HG03175 (cell line): Measurements from ENCODE around the gene PRPSAP2.
"Not testable (repeated sequence)": the region's sequence is repeated elsewhere in the genome, so short reads cannot be mapped to it uniquely, and the experiment has no call there.

Experiments
- ATAC-seq: cut with Tn5 transposase; IDR thresholded peaks from one replicate; pipeline ENCODE4 v1.9.1; 2021; ENCODE audit warnings: mild to moderate bottlenecking, moderate library complexity; ENCODE audit not compliant: unreplicated experiment

PRPSAP2 gene

GRCh38 chr17:18937981-18938691 is 80.2 kb downstream of the PRPSAP2 start:
- no peak for ATAC-seq

GRCh38 chr17:18938692-18939023 is 80.7 kb downstream of the PRPSAP2 start:
- ATAC-seq = no peak

- no peak for ATAC-seq
Measured at GRCh38 chr17:18944646-18945045, 86.7 kb downstream of the PRPSAP2 start.

DNA sequence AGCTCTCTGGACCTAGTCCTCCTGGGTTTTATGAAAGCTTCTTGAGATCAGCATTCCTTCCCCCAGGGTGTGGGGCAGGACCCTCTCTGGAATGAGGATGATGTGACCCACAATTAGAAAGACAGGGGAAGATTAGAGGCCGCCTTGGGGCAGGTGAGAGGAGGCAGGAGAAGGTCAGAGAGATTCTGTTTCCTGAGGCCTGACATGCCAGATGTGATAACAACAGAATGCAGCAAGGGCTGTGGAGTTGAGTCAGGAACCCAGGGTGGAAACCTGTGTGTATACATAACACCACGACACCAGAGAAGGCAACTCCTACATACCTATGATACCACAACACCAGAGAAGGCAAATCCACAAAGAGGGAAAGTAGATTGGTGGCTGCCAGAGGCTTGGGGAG is 88.6 kb downstream of the PRPSAP2 start:
- no peak for ATAC-seq

GRCh38 chr17:18947866-18948265 is 89.9 kb downstream of the PRPSAP2 start:
- ATAC-seq = no peak

- ATAC-seq = no peak
Measured at GRCh38 chr17:18948476-18949006, 90.6 kb downstream of the PRPSAP2 start.

- no peak for ATAC-seq
Measured at GRCh38 chr17:18949566-18949965, 91.6 kb downstream of the PRPSAP2 start.

DNA sequence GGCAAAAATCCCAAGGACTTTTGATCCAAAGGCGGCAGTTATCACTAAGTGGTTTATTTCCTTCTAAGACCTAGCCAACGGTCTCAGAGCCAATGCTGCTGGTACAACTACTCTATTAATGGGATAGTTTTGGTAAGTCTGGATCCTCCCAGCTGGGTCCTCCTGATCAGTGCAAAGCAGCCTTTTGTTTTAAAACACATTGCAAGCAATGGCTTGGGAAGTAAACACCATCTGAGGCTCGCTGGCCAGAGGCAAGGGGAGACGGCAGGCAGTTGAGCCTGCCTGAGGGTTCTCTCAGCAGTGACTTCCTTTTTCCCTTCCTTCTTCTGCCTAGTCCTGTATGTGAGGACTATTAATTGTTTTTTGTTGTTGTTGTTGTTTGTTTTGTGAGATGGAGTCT is 92.4 kb downstream of the PRPSAP2 start:
- no peak for ATAC-seq

DNA sequence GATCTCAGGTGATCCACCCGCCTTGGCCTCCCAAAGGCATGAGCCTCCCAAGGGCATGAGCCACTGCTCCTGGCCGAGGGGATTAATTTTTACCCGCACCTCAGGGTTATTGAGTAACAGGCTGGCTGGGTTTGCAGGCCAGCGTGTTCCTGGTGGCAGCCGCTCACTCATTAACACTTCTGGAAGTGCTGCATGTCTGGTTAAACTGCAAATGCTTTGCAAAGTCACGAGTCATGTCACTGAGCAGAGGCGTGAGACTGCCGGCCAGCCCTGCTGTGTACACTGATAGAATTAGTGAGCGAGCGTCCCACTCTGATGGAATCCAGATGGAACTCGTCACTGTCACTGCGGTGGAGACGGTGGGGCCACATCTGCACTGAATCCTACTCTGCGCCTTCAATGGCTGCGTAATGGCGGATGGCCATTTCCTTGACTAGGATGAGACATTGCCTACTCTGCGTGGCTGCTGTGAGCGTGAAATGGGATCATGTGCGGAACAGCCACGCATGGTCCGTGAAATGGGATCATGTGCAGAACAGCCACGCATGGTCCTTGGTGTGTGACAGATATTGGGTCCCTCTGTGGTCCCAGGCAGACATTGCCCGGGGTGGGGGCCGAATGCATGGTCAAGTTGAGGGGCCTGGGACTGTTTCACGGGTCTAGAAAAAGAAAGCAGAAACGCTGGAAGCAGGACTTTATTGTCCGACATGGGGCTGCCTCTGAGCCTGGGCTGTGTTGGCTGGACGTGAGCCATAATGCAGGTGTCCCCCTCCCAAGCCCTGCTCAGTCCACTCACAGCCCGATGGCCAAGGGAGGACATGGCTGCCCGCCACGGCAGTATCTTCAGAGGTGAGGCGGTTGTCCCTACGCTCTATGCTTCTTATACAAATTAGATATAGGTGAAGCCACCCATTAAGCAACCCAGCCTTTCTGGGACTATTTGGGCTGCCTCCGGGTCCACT is 93.3 kb downstream of the PRPSAP2 start:
- no peak for ATAC-seq

DNA sequence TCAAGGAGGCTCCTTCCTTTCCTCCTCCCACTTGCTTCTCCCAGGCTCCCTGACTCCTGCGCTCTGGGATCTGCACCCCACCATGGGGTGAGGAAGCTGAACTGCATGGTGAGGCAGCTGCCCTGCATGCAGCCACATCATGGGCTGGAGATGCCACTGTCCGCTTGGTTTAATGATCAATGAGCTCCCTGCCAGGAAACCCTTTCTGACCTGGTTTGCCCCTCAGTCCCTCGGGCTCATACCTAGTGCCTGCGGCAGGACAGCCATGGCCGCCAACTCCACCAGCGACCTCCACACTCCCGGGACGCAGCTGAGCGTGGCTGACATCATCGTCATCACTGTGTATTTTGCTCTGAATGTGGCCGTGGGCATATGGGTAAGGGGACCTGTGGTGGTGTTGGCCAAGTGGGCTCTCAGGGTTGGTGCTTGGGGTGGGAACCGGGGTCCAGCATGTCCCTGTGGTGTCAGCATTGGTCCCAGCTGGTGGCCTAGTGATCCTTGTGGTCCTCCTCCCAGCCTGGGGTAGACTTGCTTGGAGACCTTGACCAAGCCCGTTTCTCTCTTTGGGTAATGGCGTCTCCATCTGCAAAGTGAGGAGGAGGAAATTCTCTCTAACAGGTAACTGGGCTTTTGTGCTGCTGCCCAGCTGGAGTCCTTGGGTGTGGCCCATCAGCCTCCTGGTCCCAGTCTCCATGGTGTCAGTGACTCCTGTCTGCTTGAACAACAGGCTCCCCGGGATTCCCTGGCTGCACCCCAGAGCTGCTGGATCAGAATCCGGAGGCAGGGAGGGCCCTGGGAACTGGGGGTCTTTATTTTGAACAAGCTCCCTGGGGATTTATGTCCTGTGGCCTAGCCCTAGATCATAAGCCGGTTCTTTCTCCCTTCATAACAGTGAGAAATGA is 94.3 kb downstream of the PRPSAP2 start, which contains the start of gene SLC5A10:
Gene SLC5A10 (plus strand): TSS at position 225 of the 902 bp plus-strand sequence. CDS start 41 bp downstream, at position 266.
- no peak for ATAC-seq

GRCh38 chr17:18953231-18953728 is 95.3 kb downstream of the PRPSAP2 start:
- no peak for ATAC-seq

GRCh38 chr17:18954321-18954720 is 96.4 kb downstream of the PRPSAP2 start:
- no peak for ATAC-seq

DNA sequence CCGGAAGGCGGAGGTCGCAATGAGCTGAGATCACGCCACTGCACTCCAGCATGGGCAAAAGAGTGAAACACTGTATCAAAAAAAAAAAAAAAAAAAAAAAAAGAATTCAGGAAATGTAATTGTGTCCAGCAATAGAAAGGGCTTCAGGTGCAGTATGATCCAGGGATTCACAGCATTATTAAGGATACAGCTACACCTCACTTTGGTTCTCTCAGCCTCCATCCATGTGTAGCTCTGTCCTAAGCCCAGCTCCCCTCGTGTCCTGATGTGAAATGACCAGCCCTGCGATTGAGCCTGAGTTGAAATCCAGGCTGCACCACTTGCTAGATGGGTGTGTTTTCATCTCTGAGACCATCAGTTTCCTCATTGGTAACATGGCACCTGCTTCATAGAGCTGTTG is 97.1 kb downstream of the PRPSAP2 start:
- no peak for ATAC-seq

GRCh38 chr17:18956021-18956420 is 98.1 kb downstream of the PRPSAP2 start:
- ATAC-seq = not testable (repeated sequence)

DNA sequence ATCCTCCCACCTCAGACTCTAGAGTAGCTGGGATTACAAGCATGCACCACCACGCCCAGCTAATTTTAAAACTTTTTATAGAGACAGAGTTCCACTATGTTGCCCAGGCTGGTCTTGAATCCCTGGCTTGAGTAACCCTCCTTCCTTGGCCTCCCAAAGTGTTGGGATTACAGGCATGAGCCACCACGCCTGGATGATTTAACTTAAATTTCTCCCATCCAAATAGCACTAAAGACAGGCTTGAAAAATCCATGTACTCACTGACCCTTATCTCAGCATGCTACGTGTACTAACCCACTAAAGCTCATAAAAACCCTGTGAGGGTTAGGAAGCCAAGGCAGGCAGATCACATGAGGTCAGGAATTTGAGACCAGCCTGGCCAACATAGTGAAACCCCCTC is 98.7 kb downstream of the PRPSAP2 start:
- no peak for ATAC-seq

GRCh38 chr17:18957831-18958230 is 99.9 kb downstream of the PRPSAP2 start:
- no peak for ATAC-seq

DNA sequence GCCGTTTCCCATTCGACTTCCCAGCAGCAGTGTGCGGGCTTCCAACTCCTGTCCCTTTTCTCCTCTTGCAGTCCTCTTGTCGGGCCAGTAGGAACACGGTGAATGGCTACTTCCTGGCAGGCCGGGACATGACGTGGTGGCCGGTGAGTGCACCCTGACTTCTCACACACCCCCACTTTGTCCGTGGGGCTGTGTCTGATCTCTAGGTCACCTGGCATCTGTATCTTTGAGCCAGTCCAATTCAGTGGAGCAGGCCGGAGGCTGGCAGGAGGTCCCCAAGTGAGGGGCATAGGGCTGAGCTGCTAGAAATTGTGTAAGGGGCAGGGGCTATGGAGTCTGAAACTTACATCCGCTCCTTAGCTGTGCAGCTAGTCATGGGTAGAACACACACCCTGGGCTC is 100.7 kb downstream of the PRPSAP2 start:
- ATAC-seq = no peak

DNA sequence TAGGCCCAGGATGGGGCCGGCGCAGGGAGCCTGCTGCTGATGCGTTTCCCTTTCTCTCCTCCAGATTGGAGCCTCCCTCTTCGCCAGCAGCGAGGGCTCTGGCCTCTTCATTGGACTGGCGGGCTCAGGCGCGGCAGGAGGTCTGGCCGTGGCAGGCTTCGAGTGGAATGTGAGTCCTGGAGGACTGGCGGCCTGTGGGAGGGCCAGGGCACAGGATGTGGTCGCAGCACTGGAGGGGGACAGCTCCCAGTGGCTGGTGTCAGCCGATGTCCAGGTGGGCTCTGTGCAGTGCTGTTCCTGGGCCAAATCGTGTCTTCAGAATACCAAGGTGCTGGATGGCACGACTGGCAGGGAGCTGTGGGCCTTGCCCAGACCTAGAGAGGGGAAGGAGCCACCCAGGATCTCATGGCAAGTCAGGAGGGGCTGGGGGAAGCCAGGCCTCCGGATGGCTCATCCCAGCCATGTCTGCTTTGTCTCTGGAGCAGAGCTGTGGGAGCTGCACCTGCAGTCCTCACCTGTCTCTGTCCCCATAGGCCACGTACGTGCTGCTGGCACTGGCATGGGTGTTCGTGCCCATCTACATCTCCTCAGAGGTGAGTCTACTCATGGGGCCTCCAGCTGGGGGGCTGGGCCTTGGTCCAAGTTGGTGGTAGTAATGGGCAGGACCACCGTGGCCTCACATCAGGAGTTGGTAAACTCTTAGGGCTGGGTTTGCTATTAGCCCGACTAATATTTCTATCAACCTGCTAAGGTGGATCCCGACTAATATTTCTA is 101.3 kb downstream of the PRPSAP2 start:
- no peak for ATAC-seq

- no peak for ATAC-seq
Measured at GRCh38 chr17:18959845-18960240, 101.9 kb downstream of the PRPSAP2 start.

DNA sequence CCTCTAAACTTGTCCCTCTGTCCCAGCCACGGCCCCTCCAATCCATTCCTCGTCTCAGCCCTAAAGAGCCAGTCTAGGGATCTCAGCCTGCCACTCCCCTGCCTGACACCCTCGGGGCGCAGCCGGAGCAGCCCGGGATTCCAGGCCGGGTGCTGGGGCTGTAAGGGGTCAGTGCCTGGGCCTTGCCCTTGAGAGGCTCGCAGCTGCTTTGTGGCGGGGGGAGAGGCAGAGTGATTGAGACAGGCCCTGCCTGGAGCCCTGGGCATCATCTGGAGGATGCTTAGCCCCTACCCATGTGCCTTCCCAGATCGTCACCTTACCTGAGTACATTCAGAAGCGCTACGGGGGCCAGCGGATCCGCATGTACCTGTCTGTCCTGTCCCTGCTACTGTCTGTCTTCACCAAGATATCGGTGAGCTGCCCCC is 102.3 kb downstream of the PRPSAP2 start:
- no peak for ATAC-seq
